Suprapubic skin (tissue), 4 donors: ENCODE measurements around the gene AGAP1. TPM values are rescaled to one million over a fixed set of nuclear protein-coding genes. Genes with fewer than 3 reads are reported as not detected.

Experiments
- DNase-seq, 2 donors: peaks; one replicate each; pipeline ENCODE4 v3.0.0-alpha.2; 2019; ENCODE audit warnings: low spot score in 2 of 2
- H3K27ac ChIP-seq: fragments of 200-600 bp; sonication (generic); one replicate; pipeline ENCODE4 v1.5.1; 2019
- H3K27me3 ChIP-seq: fragments of 200-600 bp; sonication (generic); one replicate; pipeline ENCODE4 v1.5.1; 2019
- H3K36me3 ChIP-seq: fragments of 200-600 bp; sonication (generic); one replicate; pipeline ENCODE4 v1.5.1; 2019
- H3K4me1 ChIP-seq: fragments of 200-600 bp; sonication (generic); one replicate; pipeline ENCODE4 v1.5.1; 2019
- H3K4me3 ChIP-seq: fragments of 200-600 bp; sonication (generic); one replicate; pipeline ENCODE4 v1.5.1; 2019; ENCODE audit warnings: mild to moderate bottlenecking
- H3K9me3 ChIP-seq: fragments of 200-600 bp; sonication (generic); one replicate; pipeline ENCODE4 v1.5.1; 2019
- EP300 ChIP-seq: sonication (generic); formaldehyde crosslinking; IDR thresholded peaks from one replicate; pipeline ENCODE4 v1.6.1; 2017; ENCODE audit warnings: antibody characterized with exemption
- POLR2A ChIP-seq, 2 donors: fragments of 450-650 bp; IDR thresholded peaks; one replicate each; pipeline ENCODE4 v1.6.1; 2017; ENCODE audit warnings: antibody characterized with exemption in 2 of 2, mild to moderate bottlenecking in 2 of 2, moderate library complexity in 2 of 2
- POLR2AphosphoS5 ChIP-seq, 3 donors: sonication (generic); formaldehyde crosslinking; IDR thresholded peaks; one replicate each; pipeline ENCODE4 v1.6.1; 2017; ENCODE audit warnings: antibody characterized with exemption in 3 of 3
- WGBS: methylation state at CpG from one replicate; pipeline ENCODE4 v1.1.5; 2018; 5-methylcytosine and 5-hydroxymethylcytosine counted together
- total RNA-seq, 4 donors: library from RNA; depleted of rRNA; stranded (reverse); fragments of >200 nt; gene quantifications; one replicate each; pipeline ENCODE4 v1.1.0, GENCODE V29; 2016
- TF ChIP-seq, protein P1 (sequence below), 2 donors: fragments of 200-600 bp in 1 of 2; fragments of 450-650 bp in 1 of 2; sonication (generic) in 1 of 2; IDR thresholded peaks; one replicate each; pipeline ENCODE4 v1.5.1; 2016 to 2019; ENCODE audit warnings: antibody characterized with exemption in 2 of 2, mild to moderate bottlenecking in 1 of 2, moderate library complexity in 1 of 2

The AGAP1 gene
- total RNA-seq, 4 donors from 2014 or later = 14.1 to 30.7 (median 19.4) TPM

DNA sequence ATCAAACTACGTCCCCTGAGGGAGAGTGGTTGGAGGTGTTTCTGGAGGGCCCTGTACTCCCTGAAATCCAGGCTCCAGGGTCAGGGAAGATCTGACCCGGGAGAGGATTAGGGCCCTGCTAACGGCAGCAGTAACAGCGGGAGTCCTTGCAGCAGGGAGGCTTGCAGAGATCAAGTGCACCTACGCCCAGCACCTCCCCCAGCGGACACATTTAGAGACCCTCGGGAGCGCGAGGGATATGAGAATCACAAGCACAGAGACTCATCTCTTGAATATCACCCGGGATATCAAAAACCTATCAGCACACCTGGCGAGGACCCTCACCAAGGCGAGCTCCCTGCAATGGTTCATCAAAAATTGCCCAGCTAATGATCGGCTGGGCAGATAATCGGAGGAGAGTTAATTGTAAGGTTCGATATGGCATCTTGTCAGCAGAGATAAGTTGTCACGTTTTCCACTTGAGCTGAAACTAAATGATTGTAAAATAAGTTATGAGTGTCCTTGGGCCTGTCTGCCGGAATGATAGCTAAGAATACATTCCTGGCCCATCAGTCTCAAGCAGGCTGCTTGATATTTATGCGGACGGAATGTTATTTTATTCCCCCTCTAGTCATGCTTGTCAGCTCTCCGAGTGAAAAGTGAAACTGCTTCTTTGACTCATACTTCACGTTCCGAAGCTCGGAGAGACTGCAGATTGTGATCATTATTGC is 464.5 kb downstream of the AGAP1 start:
- H3K27ac ChIP-seq = no peak overlapping the region
- H3K9me3 ChIP-seq = no peaks in the 10 kb centered on the region
- H3K27me3 ChIP-seq = no peaks in the 10 kb centered on the region
- no peak for DNase-seq
- H3K36me3 ChIP-seq = peaks cover 5% of the 10 kb centered on the region
- WGBS = 91% methylated on average over 23 of the region's 23 CpGs
- H3K4me3 ChIP-seq = no peak overlapping the region
- no peak for TF ChIP-seq POLR2A (IDR thresholded peaks at IDR 0.05)
- TF ChIP-seq POLR2AphosphoS5 (IDR thresholded peaks at IDR 0.05) = no peak
- TF ChIP-seq, protein P1, sequence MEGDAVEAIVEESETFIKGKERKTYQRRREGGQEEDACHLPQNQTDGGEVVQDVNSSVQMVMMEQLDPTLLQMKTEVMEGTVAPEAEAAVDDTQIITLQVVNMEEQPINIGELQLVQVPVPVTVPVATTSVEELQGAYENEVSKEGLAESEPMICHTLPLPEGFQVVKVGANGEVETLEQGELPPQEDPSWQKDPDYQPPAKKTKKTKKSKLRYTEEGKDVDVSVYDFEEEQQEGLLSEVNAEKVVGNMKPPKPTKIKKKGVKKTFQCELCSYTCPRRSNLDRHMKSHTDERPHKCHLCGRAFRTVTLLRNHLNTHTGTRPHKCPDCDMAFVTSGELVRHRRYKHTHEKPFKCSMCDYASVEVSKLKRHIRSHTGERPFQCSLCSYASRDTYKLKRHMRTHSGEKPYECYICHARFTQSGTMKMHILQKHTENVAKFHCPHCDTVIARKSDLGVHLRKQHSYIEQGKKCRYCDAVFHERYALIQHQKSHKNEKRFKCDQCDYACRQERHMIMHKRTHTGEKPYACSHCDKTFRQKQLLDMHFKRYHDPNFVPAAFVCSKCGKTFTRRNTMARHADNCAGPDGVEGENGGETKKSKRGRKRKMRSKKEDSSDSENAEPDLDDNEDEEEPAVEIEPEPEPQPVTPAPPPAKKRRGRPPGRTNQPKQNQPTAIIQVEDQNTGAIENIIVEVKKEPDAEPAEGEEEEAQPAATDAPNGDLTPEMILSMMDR (IDR thresholded peaks at IDR 0.05) = no peak
- TF ChIP-seq EP300 = no peak
- H3K4me1 ChIP-seq = no peaks in the 10 kb centered on the region

DNA sequence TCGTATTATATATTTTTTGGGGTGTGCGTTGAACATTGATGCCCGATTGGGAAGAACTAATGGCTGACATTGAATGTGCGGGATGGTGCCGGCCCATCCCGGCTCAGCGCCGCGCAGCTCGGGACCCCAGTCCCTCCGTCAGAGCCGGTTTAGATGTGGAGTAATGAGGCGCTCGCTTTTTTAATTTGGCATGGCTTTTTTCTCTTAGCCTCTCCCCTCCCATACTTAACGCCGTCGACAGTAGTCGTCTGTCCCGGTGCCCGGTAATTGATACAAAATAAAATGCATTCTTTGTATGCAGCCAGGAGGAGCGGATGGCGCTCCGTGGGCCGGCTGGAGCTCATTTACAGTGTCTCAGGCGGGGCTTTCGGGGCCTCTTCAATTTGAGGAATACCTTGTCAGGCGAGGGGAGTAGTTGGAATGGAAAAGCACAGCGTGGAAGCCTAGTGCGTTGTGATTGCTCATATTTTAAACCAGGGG is 465.1 kb downstream of the AGAP1 start:
- Histone ChIP-seq H3K27ac (no peak overlapping the region), H3K27me3 (no peaks in the 10 kb centered on the region), H3K4me3 (no peak overlapping the region), H3K36me3 (peaks cover 5% of the 10 kb centered on the region), H3K9me3 (no peaks in the 10 kb centered on the region), H3K4me1 (no peaks in the 10 kb centered on the region)
- DNase-seq = no peak
- TF ChIP-seq EP300 (no peak), POLR2AphosphoS5 (IDR thresholded peaks at IDR 0.05) (no peak), POLR2A (IDR thresholded peaks at IDR 0.05) (no peak)
- TF ChIP-seq, protein P1 (IDR thresholded peaks at IDR 0.05) = no peak
- WGBS = 92% methylated on average over 29 of the region's 29 CpGs

DNA sequence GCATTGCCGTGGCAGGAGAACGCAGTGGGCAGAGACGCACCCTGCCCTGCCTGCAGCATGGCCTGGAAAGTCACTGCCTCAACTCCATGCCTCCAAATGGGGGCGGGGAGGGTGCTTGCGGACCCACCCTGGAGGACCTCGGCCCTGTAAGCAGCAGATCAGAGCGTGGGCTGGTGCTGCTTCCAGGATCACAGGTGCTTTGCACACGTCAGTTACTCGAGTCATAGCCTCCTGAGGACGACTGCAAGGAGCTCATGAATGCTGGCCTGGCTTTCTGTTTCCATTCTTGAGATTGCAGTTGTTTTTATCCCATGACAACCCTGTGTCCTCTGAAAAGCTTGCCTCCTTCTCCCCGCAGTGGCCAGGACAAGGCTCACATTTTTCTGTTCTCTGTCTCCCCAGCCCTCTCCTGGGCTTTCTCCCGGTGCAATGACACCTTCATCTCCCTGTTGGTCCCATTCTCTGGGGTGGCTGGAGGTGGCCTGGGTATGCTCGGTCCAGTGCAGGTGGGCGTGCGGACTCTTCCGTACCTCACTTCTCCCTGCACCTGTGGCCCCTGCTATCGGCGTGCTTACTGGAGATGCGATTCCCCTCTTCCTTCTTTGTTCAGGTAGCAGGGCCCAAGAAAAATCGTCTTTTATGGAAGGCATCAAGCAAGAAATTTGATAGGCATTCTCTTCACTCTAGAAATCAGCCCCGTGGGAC is 466.3 kb downstream of the AGAP1 start:
- H3K27me3 ChIP-seq = no peaks in the 10 kb centered on the region
- no peak overlapping the region for H3K27ac ChIP-seq
- no peaks in the 10 kb centered on the region for H3K4me1 ChIP-seq
- H3K4me3 ChIP-seq = no peak overlapping the region
- no peaks in the 10 kb centered on the region for H3K9me3 ChIP-seq
- H3K36me3 ChIP-seq = peaks cover 5% of the 10 kb centered on the region
- TF ChIP-seq, protein P1 (IDR thresholded peaks at IDR 0.05) = no peak
- TF ChIP-seq EP300 (no peak), POLR2AphosphoS5 (IDR thresholded peaks at IDR 0.05) (no peak), POLR2A (IDR thresholded peaks at IDR 0.05) (no peak)
- DNase-seq = no peak
- 91% methylated on average over 17 of the region's 21 CpGs for WGBS

DNA sequence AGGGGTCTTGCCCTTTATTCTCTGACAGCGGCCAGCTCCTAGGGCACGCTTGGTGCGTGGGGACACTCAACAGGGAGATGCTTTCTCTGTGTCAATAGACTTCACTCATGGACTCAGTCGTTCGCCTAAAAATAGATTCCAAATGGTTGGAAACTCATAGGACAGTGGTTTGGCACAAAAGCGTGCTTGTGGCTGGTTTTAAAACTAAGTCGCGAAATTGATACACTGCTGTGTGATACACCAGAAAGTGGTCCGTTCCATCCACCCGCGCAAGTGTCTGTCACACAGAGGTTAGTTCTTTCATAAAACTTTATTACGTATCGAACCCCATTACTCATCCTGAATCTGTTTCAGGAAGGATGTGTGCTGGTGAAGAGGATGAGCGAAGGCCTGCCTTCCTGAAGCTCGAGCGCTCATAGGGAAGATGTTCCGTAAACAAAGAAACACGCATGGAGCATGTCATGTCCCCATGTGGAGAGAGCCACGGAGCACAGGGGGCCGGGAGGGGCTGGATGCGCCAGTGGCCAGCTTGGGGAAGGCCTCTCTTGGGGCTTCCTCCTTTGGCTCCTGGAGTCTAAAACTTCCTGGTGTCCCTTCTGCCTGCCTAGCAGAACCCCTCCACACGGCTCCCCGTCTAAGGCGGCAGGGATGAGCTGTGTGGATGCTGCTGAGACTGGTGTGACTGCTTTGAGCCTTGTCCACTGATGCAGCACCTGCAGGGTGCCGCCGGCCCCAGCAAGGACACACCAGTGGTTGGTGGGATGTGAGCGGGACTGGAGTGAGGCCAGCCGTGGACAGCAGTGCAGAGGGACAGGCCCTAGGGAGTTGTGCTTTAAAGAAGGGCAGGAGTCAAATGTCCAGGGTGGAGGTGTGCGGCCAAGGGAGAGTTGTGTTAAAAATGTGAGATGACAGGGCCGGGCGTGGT is 467.1 kb downstream of the AGAP1 start:
- H3K27ac ChIP-seq = no peak overlapping the region
- DNase-seq = no peak
- peaks cover 5% of the 10 kb centered on the region for H3K36me3 ChIP-seq
- H3K9me3 ChIP-seq = no peaks in the 10 kb centered on the region
- TF ChIP-seq POLR2AphosphoS5 (IDR thresholded peaks at IDR 0.05) = no peak
- TF ChIP-seq, protein P1 (IDR thresholded peaks at IDR 0.05) = no peak
- TF ChIP-seq POLR2A (IDR thresholded peaks at IDR 0.05) = no peak
- TF ChIP-seq EP300 = no peak
- no peaks in the 10 kb centered on the region for H3K4me1 ChIP-seq
- 96% methylated on average over 29 of the region's 31 CpGs for WGBS
- H3K27me3 ChIP-seq = no peaks in the 10 kb centered on the region
- H3K4me3 ChIP-seq = no peak overlapping the region
